DND-41 (cell line): ENCODE measurements around the gene CD27.

Source experiments
- EZH2 ChIP-seq: IDR thresholded peaks from 3 replicates; pipeline ENCODE4 v1.6.1; 2012; ENCODE audit warnings: borderline replicate concordance, low read depth, mild to moderate bottlenecking, moderate library complexity, low read length, inconsistent platforms; ENCODE audit not compliant: severe bottlenecking
- TF ChIP-seq, protein P1 (sequence below): IDR thresholded peaks from 2 replicates; pipeline ENCODE4 v1.5.1; 2012; ENCODE audit warnings: borderline replicate concordance, low read length, moderate library complexity, mild to moderate bottlenecking; ENCODE audit not compliant: poor library complexity, severe bottlenecking; ENCODE audit errors: extremely low read depth

DNA sequence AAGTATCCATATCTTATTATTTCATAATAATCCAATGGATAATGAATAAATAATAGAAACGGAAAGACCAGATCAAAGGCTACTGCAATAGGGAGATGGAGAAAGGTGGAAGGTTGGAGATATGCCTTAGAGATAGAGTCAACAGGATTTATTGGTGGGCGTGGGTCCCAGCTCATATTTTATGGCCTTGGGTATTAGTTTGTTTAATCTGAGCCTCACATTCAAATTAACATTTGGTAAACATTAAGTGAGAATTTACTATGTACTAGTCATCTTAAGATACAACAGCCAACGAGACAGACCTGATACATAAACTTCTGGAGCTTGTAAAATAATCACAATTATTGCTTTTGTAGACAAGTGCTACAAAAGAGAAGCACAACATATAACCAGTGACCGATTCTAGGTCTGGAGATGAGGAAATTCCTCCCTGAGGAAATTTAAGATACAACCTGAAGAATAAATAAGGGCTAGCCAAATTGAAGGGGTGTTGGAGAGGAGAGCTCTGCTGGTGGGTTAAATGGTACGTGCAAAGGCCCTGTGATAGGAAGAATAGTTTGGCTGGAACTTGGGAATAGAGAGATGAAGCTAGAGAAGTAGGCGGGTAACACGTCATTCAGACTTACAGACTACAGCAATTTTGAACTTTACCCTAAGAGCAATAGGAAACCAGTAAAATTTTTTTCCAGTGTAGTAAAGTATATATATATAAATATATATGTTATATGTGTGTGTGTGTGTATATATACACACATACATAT, 44.7 kb upstream of the CD27 start:
- TF ChIP-seq, protein P1, sequence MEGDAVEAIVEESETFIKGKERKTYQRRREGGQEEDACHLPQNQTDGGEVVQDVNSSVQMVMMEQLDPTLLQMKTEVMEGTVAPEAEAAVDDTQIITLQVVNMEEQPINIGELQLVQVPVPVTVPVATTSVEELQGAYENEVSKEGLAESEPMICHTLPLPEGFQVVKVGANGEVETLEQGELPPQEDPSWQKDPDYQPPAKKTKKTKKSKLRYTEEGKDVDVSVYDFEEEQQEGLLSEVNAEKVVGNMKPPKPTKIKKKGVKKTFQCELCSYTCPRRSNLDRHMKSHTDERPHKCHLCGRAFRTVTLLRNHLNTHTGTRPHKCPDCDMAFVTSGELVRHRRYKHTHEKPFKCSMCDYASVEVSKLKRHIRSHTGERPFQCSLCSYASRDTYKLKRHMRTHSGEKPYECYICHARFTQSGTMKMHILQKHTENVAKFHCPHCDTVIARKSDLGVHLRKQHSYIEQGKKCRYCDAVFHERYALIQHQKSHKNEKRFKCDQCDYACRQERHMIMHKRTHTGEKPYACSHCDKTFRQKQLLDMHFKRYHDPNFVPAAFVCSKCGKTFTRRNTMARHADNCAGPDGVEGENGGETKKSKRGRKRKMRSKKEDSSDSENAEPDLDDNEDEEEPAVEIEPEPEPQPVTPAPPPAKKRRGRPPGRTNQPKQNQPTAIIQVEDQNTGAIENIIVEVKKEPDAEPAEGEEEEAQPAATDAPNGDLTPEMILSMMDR: no peak
- TF ChIP-seq EZH2: no peak
